HG03175 (cell line): Measurements from ENCODE around the gene ADRA2B.
"Not testable (repeated sequence)": the region's sequence is repeated elsewhere in the genome, so short reads cannot be mapped to it uniquely, and the experiment has no call there.

Experiments used
- ATAC-seq: cut with Tn5 transposase; IDR thresholded peaks from one replicate; pipeline ENCODE4 v1.9.1; 2021; ENCODE audit warnings: mild to moderate bottlenecking, moderate library complexity; ENCODE audit not compliant: unreplicated experiment

The ADRA2B gene

DNA sequence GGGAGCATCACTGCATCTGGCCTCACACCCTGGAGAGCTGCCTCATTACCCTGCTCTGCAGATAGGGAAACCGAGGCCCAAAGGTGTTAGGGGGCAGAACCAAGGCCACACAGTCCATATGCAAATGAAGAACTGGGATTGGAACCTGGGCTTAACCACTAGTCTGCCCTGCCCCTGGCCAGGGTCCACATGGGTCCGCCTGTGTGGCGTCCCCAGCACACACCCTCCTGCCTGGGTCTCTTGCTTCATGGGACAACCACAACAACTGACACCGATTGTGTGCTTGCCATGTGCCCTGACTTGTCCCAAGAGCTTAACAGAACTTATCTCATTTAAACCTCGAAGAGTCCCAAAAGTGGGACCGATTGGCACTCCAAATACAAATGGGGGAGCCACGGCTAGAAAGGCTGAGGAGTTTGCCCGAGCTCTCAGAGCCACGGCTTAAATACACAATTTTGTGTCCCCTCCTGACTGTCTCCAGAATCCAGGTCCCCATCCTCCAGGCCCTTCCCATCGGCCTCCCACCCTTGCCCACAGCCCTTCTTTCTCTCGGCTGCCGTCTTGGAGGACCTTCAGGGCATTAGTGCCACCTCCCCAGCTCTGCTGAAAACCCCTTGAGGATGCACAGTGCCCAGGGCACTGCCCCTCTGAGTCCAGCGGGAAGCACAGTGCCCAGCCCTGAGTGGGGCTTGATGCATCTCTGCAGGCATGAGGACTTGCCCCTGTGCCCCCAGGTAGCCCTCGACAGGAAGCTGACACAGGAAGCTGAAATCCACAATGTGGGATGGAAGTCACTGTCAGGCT is 34.6 kb upstream of the ADRA2B start:
- ATAC-seq, result no peak

DNA sequence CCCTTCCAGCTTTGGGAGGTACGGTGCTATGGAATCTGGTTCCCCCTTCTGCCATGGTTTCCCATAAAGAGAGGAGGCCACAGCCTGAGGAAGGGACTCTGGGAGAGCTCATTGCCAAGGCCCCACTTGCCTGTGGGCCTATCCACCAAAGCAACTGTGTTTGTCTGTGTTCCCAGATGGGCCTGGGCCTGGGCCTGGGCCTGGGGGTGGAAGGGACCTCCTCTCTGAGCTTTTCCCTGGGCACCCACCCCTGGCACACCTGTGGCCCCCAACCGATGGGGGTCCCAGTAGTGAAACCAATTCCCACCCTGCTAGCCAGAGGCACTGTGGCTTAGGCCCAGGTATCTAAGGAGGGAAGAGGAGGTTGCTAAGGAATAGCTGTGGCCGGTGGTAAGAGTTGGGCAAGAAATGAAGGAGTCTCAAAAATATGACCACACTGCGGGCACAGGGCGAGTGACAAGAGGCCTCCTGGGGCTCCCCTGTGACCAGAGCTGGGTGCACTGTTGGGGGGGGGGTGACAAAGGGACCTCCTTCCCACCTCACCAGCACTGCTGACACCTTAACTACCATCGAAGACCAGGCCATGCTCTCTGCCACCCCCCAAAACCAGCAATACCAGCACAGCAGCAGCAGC is 33.8 kb upstream of the ADRA2B start:
- no peak for ATAC-seq

DNA sequence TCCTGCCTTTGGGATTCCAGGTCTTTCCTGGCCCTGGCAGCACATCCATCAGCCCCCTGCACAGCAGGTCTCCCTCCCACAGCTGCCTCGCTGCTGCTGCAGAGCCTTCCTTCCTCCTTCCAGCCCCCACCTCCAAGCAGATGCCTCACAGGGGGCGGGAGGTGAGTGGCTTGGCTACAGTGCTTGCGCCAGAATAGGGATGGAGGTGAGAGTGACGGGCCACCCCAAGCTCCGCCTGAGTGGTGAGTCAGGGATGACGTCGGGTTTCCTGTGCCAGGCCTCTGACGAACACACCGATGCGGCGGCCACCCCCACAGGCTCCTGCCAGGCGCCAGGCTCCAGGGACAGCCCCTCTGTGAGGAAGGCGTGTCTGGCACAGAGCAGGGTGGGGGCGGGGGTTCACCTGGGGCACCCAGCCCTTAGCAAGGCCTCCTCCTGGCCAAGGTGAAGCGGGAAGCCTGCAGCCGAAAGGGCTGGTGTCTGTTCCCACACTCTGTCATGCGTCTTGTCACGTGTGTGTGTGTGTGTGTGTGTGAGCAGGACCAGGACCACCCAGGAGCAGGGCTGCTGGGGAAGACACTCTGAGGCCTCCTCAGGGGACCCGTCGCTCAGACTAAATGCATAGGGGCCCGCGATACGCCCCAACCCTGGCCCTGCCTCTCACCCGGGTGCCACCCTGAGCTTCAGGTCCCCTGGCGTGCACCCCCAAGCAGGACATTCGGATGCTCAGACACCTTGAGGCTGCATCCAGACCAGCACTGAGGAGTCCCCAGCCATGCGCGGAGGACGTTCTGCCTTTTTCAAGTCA is 32.2 kb upstream of the ADRA2B start:
- peak; percentile 48 for ATAC-seq

DNA sequence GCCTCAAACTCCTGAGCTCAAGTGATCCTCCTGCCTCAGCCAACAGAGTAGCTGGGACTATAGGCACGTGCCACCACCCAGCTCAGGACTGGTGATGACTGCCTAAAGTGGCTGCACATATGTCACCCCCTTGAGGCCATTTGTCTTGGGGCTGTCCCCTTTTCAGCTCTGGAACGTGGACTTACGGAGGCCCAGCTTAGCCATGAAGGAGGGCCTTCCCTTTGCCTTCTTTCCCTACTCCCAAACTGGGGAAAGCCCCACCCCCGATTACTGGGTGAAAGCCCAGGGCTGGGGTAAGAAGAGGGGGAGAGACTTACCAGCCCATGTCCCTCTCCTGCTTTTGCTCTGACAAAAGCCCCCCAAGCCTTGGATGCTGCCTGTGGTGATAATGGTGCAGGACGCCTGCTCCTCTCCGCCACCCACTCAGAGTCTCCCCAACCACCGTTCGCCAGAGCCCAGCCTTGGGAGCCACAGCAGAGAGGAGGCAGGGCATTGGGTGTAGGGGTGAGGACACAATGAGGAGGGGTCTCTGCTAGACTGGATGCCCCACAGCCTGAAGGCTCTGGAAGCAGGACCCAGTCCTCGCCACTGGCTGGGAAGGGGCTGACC is 31.3 kb upstream of the ADRA2B start:
- ATAC-seq, result no peak

DNA sequence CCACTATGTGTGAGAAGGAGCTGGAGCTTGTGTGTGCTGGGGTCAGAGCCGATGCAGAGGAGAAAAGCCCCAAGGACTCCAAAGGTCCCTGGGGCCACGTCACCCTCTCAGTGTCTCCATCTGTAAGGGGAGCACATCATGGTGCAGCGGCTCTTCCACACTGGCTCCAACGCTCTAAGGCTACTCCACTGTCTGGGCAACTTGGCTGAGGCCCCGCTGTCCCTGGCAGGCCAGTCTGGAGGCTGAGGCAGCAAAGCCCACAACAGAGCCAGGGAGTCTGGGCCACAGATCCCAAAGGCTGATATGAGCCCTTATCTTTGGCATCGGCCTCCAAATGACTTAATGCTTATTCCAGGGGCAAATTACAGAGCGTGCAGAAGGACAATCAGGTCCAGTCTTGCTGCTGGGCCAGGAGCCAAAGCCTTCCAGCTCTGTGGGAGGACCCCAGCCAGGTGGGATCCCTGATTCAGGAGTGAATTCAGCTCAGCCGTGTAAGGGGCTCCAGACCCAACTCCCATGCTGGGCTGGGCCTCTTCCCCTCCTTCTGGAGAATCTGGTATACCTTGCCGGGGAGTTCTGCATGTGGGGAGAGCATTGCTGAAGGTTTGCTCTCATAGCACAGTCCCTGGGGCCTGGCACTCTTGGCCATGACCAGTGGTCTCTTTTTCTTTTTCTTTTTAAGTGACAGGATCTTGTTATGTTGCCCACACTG is 30.7 kb upstream of the ADRA2B start:
- ATAC-seq, result no peak

DNA sequence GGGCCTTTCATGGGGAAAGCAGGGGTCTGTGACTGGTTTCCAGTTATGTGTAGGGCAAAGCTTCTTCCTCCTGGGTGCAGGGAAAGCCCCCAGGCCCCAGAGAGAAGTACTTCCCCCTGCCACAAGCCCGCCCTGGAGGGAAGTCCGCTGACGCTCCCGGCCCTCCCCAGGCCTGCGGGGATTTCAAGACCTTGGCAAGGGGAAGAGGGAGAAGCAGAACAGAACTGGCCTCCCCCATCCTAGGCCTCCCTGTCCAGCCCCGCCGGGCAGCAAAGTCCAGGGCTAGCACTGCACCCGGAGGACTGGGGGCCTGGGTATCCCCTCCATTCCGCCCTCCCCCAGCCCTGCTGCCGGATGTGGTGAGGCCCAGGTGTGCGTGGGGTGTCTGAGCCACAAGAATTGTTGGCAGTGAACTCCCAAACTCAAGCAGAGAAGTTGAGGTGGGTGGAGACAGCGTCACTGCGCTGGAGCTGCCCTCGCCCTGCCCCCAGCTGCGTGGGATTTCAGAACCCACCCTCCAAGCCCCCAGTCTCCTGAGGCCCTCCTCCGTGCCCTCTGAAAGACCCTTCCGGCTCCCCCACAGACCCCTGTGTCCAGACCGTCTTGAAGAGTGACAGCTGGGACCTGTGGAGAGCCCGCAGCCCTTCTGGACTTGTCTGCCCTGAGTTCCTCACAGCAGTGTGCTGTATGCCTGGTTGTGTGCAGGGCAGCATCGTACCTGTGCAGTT is 29.9 kb upstream of the ADRA2B start:
- ATAC-seq, result peak; percentile 31

DNA sequence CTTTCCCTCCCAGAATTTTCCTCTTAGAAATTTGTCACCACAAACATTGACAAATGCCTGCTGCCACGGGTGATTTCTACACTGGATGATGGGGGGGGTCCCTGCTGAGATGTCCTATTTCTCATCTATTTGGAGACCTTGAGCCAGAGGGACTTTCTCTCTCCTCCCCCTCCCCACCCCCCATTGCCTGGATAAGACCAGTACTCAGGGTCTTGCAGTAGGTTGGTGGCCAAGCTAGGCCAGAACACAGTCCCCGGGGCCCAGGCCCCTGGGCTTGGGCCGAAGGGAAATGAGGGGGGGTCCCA is 29.4 kb upstream of the ADRA2B start:
- no peak for ATAC-seq

DNA sequence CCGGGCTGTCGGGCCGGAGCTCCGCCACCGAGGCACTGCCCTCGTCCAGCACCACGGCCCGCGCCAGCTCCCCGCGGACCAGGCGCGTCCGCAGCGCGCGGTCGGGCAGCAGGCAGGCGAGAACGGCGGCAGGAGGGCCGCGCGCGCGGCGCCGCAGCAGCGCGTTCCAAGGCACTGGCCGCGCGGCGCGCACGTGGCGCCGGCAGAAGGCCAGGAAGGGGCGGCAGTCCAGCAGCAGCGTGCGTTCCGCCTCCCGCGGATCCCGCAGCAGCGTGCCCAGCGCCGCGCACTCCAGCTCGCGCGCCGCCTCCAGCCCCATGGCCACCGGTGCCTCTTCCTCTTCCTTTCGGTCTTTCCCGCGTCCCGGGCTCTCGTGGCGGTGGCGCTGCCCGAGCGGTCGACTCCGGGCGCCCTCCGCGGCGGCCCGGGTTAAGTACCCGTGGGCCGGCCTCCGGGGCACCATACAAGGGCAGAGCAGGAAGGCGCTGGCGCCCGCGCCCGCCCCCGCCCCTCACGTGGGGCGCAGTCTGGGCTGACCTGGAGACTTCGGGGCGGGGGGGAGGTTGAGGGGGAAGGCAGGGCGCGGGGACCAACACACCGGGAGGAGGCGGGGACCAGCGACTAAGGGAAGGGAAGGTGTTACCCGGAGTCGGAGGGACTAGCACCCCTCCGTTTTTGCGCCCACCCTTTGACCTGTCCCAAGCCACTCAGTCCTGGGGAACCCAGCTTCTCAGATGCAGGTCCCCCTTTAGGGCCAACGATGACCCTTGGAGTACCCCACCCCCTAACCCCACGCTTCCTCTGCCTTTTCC is 28.9 kb upstream of the ADRA2B start, which contains the start of gene DUSP2:
Gene DUSP2, minus strand, starts transcription at position 405 of the 812 bp plus-strand sequence. Its CDS starts 86 bp downstream, at position 319.
- ATAC-seq, result peak; percentile 61

DNA sequence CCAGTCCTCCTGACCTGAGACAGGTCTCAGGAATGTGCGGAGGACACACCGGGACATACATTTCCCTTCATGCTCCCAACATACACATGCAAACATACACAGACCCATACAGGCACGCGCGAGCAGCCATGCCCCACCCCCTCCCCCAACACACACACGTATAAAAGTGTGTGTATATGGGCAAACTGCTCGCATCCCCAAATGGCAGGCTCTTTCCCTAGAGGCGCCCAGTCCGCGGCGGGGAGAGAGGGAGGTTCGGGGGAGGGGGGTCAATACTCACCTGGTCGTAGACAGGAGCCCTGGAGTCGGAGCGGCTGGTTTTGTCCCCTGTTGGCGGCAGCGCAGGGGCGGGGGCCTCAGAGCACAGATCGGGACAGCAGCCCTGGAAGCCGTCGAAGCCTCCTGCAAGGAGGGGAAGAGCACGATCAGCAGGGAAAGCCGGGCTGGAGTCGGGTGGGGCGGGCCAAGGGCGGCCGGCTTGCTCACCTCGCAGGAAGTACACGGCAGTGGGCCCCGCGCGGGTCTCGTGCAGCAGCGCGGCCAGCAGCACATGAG is 28.2 kb upstream of the ADRA2B start:
- no peak for ATAC-seq

DNA sequence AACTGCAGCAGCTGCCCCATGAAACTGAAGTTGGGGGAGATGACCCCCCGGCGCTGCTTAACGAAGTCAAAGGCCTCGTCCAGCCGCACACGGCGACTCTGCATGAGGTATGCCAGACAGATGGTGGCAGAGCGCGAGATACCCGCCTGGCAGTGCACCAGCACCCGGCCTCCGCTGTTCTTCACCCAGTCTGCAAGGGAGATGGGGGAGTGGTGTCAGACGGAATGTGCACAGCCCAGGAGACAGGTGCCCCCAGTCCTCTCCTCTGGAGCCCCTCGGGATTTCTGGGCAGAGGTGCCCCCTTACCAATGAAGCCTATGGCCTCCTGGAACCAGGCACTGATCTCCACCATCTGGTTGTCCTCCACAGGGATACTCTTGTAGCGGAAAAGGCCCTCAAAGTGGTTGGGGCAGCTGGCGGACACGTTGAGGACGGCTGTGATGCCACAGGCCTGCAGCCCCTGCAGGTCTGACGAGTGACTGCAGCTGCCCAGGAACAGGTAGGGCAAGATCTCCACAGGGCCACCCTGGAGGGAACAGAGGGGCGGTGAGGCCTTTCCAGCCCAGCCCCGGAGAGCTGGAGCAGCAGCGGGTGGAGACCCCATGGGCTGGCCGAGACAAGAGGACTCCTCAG is 27.6 kb upstream of the ADRA2B start:
- ATAC-seq, result no peak

DNA sequence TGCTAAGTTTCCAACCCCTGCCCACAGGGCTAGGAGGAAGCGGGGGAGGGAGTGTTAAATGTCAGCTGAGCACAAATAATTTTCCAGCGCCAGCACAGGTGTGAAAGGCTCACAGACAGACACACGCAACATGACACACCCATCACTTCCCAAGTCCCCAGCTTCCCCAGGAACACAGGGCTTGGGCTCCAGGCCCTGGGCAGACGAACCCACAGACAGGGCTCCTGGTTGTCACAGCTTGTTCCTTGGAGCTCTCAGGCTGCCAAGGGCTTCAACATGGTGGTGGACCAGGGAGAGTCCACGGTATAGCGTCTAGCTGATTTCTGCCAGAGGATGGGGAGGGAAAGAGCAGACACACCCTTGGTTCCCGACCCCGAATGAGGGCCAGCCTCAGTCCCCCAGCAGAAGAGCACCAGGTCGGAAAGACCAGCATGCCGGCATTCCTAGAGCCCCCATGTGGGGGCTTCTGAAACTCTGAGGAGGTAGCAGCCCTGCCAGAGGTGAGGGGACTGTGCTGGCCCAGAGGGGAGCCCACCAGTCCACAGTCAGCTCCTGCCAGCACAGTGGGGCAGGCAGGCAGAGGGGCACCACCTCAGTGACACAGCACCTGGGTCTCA is 27.0 kb upstream of the ADRA2B start:
- ATAC-seq, result no peak

DNA sequence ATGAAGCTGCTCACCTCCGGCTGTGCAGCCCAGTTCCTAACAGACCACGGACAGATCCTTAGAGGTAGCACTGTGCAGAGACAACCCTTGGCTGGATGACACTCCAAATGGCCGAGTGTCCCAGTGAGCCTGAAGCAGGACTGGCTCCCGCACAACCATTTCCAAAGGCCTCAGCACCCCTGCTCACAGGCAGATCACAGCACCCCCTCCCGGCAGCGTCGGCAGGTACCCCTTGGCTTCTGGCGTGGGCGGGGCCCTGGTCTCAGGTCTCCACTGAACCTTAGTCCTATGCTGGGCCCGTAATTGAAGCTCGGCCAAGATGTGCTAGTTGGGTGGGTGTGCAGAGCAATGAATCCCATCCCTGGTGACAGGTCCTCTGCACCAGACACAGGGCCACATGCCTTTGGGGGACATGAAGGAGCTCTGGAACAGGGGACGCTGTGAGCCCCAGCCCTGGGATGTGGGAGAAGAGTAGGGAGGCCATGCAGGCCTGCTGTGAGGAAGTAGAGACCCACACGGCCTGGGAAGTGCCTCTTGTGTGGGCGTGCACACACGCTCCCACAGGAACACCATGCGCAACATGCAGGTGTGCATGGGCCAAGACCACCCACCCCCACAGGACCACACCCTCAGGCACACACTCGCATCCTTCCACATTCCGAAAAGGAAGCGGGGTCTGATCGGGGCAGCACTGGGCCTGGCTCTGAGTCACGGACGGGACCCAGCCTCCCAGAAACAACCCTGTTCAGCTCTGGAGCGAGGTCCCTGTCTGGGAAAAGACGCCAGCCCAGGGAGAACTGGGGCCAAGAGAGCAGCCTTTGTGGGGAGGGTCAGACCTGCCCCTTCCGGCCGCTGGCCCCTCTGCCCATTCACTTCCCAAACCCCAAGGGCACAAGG is 26.1 kb upstream of the ADRA2B start:
- no peak for ATAC-seq

DNA sequence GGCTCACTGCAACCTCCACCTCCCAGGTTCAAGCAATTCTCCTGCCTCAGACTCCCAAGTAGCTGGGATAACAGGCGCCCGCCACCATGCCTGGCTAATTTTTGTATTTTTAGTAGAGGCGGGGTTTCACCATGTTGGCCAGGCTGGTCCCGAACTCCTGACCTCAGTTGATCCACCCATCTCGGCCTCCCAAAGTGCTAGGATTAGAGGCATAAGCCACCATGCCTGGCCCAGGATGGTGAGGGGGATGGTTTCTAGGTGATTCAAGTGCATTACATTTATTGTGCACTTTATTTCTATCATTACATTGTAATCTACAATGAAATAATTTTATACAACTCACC is 25.2 kb upstream of the ADRA2B start:
- not testable (repeated sequence) for ATAC-seq

DNA sequence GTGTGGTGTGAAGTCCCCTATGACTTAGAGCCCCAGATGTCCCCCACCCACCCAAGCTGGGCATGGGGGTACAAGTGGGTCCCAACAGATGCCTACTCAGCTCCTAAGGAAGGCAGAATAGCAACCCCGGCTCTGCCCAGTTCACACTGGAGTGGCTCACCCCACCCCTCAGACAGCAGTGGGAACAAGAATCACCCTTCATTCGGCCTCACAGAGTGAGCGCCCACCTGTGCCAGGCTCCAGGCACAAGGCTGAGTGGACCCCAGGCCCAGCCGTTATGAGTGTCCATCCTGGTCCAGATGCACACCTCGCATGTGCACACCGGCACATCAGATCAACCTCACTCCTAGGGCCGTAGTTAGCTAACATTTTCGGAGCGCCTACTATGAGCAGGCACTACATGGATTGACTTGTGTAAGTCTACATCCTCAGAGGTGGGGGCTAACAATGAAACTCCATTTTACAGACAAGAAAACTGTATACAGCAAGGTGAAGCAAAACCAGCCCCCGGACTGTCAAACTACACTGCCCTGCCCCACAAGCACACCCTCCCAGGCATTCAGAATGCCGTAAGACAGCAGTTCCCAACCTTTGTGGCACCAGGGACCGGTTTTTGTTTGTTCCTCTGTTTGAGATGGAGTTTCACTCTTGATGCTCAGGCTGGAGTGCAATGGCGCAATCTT is 24.7 kb upstream of the ADRA2B start:
- ATAC-seq, result no peak

DNA sequence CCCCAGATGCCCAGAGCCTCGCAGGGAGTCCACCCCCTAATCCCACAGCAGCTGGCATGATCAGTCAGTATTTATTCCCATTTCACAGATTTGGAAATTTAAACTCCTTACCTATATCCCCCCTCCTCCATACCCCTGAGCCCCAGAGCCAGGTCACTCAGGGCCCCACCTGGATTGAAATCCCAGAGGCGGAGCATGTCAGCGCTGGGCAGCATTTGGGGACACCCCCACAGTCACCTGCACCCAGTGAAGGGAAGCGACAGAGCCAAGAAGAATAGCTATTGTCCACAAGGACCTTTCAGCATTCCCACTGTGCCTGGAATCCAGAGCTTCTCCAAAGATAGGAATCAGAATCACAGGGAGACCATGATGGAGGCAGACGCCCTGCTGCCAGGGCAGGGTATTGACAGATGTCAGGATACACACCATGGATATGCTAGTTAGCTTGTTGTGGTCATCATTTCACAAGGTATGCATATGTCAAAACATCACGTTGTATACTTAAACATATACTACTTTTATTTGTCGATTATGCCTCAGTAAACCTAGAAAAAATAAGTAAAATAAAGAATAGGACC is 22.9 kb upstream of the ADRA2B start:
- no peak for ATAC-seq
